DOHH2 (cell line): Measurements from ENCODE around the gene SF3A1.

Experiments used
- H3F3A ChIP-seq: fragments of 200-600 bp; sonication (generic), shearing (Covaris generic); 2 replicates; pipeline ENCODE4 v1.6.0; 2016; ENCODE audit warnings: antibody characterized with exemption, mild to moderate bottlenecking; ENCODE audit not compliant: control insufficient read depth, insufficient read depth
- H3K27ac ChIP-seq: fragments of 200-600 bp; sonication (generic); 2 replicates; pipeline ENCODE4 v1.5.1; 2014; ENCODE audit warnings: low read depth, mild to moderate bottlenecking, low read length, moderate library complexity
- H3K27me3 ChIP-seq: fragments of 200-600 bp; sonication (generic); 2 replicates; pipeline ENCODE4 v1.6.1; 2014; ENCODE audit warnings: mild to moderate bottlenecking, low read length, mixed read lengths; ENCODE audit not compliant: control insufficient read depth
- H3K36me3 ChIP-seq: fragments of 200-600 bp; sonication (generic); 2 replicates; pipeline ENCODE4 v1.6.1; 2014; ENCODE audit warnings: mild to moderate bottlenecking, low read length, moderate library complexity, mixed read lengths; ENCODE audit not compliant: control insufficient read depth
- H3K4me1 ChIP-seq: fragments of 200-600 bp; sonication (generic); 2 replicates; pipeline ENCODE4 v1.6.1; 2014; ENCODE audit warnings: mild to moderate bottlenecking, low read length, mixed read lengths; ENCODE audit not compliant: control insufficient read depth
- H3K4me2 ChIP-seq: fragments of 200-600 bp; sonication (generic); 2 replicates; pipeline ENCODE4 v1.6.0; 2014; ENCODE audit warnings: mild to moderate bottlenecking, low read length, moderate library complexity
- H3K4me3 ChIP-seq: fragments of 200-600 bp; sonication (generic); 2 replicates; pipeline ENCODE4 v1.5.1; 2014; ENCODE audit warnings: mild to moderate bottlenecking, low read length, mixed read lengths
- H3K79me2 ChIP-seq: fragments of 200-600 bp; sonication (generic); 2 replicates; pipeline ENCODE4 v1.6.1; 2014; ENCODE audit warnings: mild to moderate bottlenecking, low read length, mixed read lengths; ENCODE audit not compliant: control insufficient read depth
- H3K9me2 ChIP-seq: fragments of 200-600 bp; sonication (generic); replicated peaks from 2 replicates; pipeline ENCODE4 v1.6.1; 2014; ENCODE audit warnings: mild to moderate bottlenecking, low read length, mixed read lengths; ENCODE audit not compliant: control insufficient read depth
- H3K9me3 ChIP-seq: fragments of 200-600 bp; sonication (generic); 2 replicates; pipeline ENCODE4 v1.6.1; 2014; ENCODE audit warnings: antibody characterized with exemption, low read length, mixed read lengths; ENCODE audit not compliant: control insufficient read depth, insufficient read depth
- H4K20me1 ChIP-seq: fragments of 200-600 bp; sonication (generic); 2 replicates; pipeline ENCODE4 v1.6.0; 2014; ENCODE audit warnings: low read depth, mild to moderate bottlenecking, antibody characterized with exemption, low read length, moderate library complexity; ENCODE audit not compliant: control insufficient read depth, insufficient read depth
- EZH2phosphoT487 ChIP-seq: fragments of 200-600 bp; sonication (generic); IDR thresholded peaks from 2 replicates; pipeline ENCODE4 v1.6.1; 2017; ENCODE audit warnings: borderline replicate concordance, mild to moderate bottlenecking, antibody characterized with exemption, low read length, moderate library complexity, mixed read lengths
- TF ChIP-seq, protein P1 (sequence below): fragments of 200-600 bp; sonication (generic); IDR thresholded peaks from one replicate; pipeline ENCODE4 v1.5.1; 2014; ENCODE audit warnings: antibody characterized with exemption, mild to moderate bottlenecking, low read depth, low read length; ENCODE audit not compliant: poor library complexity, severe bottlenecking

The SF3A1 gene

GRCh38 chr22:30321461-30321860 is 35.2 kb downstream of the SF3A1 start:
- Histone ChIP-seq H3K4me2 (no peak overlapping the region), H3K79me2 (peaks cover 7% of the 10 kb centered on the region), H3F3A (no peaks in the 10 kb centered on the region), H3K36me3 (no peaks in the 10 kb centered on the region), H3K4me1 (peaks cover 15% of the 10 kb centered on the region), H3K4me3 (no peak overlapping the region), H3K9me3 (no peaks in the 10 kb centered on the region), H3K27me3 (no peaks in the 10 kb centered on the region), H3K9me2 (no peaks in the 10 kb centered on the region), H4K20me1 (no peaks in the 10 kb centered on the region), H3K27ac (no peak overlapping the region)
- TF ChIP-seq, protein P1, sequence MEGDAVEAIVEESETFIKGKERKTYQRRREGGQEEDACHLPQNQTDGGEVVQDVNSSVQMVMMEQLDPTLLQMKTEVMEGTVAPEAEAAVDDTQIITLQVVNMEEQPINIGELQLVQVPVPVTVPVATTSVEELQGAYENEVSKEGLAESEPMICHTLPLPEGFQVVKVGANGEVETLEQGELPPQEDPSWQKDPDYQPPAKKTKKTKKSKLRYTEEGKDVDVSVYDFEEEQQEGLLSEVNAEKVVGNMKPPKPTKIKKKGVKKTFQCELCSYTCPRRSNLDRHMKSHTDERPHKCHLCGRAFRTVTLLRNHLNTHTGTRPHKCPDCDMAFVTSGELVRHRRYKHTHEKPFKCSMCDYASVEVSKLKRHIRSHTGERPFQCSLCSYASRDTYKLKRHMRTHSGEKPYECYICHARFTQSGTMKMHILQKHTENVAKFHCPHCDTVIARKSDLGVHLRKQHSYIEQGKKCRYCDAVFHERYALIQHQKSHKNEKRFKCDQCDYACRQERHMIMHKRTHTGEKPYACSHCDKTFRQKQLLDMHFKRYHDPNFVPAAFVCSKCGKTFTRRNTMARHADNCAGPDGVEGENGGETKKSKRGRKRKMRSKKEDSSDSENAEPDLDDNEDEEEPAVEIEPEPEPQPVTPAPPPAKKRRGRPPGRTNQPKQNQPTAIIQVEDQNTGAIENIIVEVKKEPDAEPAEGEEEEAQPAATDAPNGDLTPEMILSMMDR = no peak
- no peak for TF ChIP-seq EZH2phosphoT487

DNA sequence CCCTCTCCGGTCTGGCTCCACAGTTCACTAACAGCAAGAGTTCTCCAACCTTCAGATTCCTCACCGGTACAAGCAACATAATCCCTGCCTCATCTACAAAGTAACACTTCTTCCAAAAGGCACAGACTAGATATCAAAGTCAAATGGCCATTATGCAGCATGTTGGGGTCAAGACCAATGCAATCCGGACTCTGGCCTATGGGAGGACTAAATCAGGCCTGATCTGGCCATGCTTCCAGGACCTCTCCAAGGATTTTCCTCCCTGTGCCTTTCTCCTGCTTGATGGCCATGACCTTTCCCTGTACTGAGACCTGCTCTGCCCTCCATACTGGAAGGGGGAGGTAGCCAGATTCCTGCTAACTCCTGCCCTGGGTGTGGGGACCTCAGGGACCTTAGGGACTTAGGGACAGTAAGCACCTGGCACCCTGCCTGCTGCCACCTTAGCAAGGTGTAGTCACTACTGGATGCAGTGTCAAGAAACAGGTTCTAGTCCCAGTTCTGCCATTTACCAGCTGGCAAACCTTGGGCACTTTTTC is 36.6 kb downstream of the SF3A1 start:
- H3K9me2 ChIP-seq = no peaks in the 10 kb centered on the region
- H3K4me2 ChIP-seq = no peak overlapping the region
- TF ChIP-seq, protein P1 = no peak
- no peak for TF ChIP-seq EZH2phosphoT487
- no peaks in the 10 kb centered on the region for H3K9me3 ChIP-seq
- H3K79me2 ChIP-seq = no peaks in the 10 kb centered on the region; the same call in 1 of the 2 replicates
- no peak overlapping the region for H3K4me3 ChIP-seq
- no peaks in the 10 kb centered on the region for H3K27me3 ChIP-seq
- no peaks in the 10 kb centered on the region for H3K36me3 ChIP-seq
- H4K20me1 ChIP-seq = no peaks in the 10 kb centered on the region
- peaks cover 4% of the 10 kb centered on the region; the same call in 1 of the 2 replicates for H3K4me1 ChIP-seq
- H3K27ac ChIP-seq = no peak overlapping the region
- no peaks in the 10 kb centered on the region for H3F3A ChIP-seq

- H4K20me1 ChIP-seq = no peaks in the 10 kb centered on the region
- no peaks in the 10 kb centered on the region for H3K79me2 ChIP-seq
- H3K4me3 ChIP-seq = no peak overlapping the region
- no peaks in the 10 kb centered on the region for H3K4me1 ChIP-seq
- TF ChIP-seq, protein P1 = no peak
- no peak for TF ChIP-seq EZH2phosphoT487
- H3K27ac ChIP-seq = no peak overlapping the region
- no peaks in the 10 kb centered on the region for H3K36me3 ChIP-seq
- no peaks in the 10 kb centered on the region for H3F3A ChIP-seq
- H3K9me3 ChIP-seq = no peaks in the 10 kb centered on the region
- H3K4me2 ChIP-seq = no peak overlapping the region
- H3K9me2 ChIP-seq = no peaks in the 10 kb centered on the region
- no peaks in the 10 kb centered on the region for H3K27me3 ChIP-seq
These were observed 37.8 kb downstream of the SF3A1 start for GRCh38 chr22:30318799-30319419.
